Cardiac muscle cell (in vitro differentiated cells and primary cell): Measurements from ENCODE around the gene PCGF3. TPM values are rescaled to one million over a fixed set of nuclear protein-coding genes. Genes with fewer than 3 reads are reported as not detected.
A peak's percentile ranks its signal among the peaks of the same experiment; 100 is the strongest.

Experiments
- DNase-seq, 2 donors: peaks; one replicate each; pipeline versions ENCODE4 v3.0.0 to v3.0.0-alpha.2; 2010 to 2017; ENCODE audit warnings: low read depth in 1 of 2, low spot score in 1 of 2
- H3K27ac ChIP-seq: fragments of 200-600 bp; sonication (generic); 2 replicates; pipeline ENCODE4 v1.5.1; 2016
- H3K27me3 ChIP-seq: fragments of 200-600 bp; sonication (generic); 2 replicates; pipeline ENCODE4 v1.6.0; 2016; ENCODE audit warnings: control low read depth
- H3K36me3 ChIP-seq: fragments of 200-600 bp; sonication (generic); 2 replicates; pipeline ENCODE4 v1.5.1; 2016; ENCODE audit warnings: control low read depth
- H3K4me1 ChIP-seq: fragments of 200-600 bp; sonication (generic); 2 replicates; pipeline ENCODE4 v1.8.1; 2017; ENCODE audit warnings: low read depth, mild to moderate bottlenecking, mixed run types
- H3K4me3 ChIP-seq: fragments of 200-600 bp; sonication (generic); 2 replicates; pipeline ENCODE4 v1.5.1; 2016; ENCODE audit warnings: mild to moderate bottlenecking
- H3K9me3 ChIP-seq: fragments of 200-600 bp; sonication (generic); 2 replicates; pipeline ENCODE4 v1.5.1; 2017; ENCODE audit warnings: low read depth, mild to moderate bottlenecking, control low read depth
- CTCF ChIP-seq: IDR thresholded peaks from 2 replicates; pipeline ENCODE4 v1.5.1; 2012; ENCODE audit warnings: low read depth, mild to moderate bottlenecking, low read length
- polyA plus RNA-seq: library from polyadenylated mRNA; unstranded; fragments of >200 nt; fragmentation: Nextera tagmentation; extraction: Ambion mirVana; gene quantifications from 2 replicates; pipeline ENCODE4 v1.2.1, GENCODE V29; 2016
- total RNA-seq: library from RNA; depleted of rRNA; stranded (reverse); fragments of >200 nt; gene quantifications from 2 replicates; pipeline ENCODE4 v1.2.3, GENCODE V29; 2016

PCGF3 gene
- total and polyA plus RNA-seq, 2 experiments from 2014 or later = 32.8 to 118 TPM

GRCh38 chr4:764405-765169 lies 59.0 kb downstream of the PCGF3 start:
- DNase-seq = no peak
- Histone ChIP-seq H3K4me1 (peaks cover 4% of the 10 kb centered on the region), H3K27me3 (no peaks in the 10 kb centered on the region), H3K9me3 (no peaks in the 10 kb centered on the region), H3K27ac (peak overlapping the region; percentile 74), H3K36me3 (peaks cover 14% of the 10 kb centered on the region), H3K4me3 (no peak overlapping the region)
- TF ChIP-seq CTCF = no peak

- Histone ChIP-seq H3K36me3 (peaks cover 10% of the 10 kb centered on the region), H3K27ac (peak overlapping the region; percentile 64), H3K4me3 (no peak overlapping the region), H3K9me3 (no peaks in the 10 kb centered on the region), H3K27me3 (no peaks in the 10 kb centered on the region), H3K4me1 (no peaks in the 10 kb centered on the region)
- peak in 1 of 2 donors; percentile 33 for DNase-seq
- no peak for TF ChIP-seq CTCF
Measured at GRCh38 chr4:766152-766515, 60.5 kb downstream of the PCGF3 start.

GRCh38 chr4:766559-767283 lies 61.1 kb downstream of the PCGF3 start:
- Histone ChIP-seq H3K9me3 (no peaks in the 10 kb centered on the region), H3K27me3 (no peaks in the 10 kb centered on the region), H3K4me1 (no peaks in the 10 kb centered on the region), H3K27ac (peak overlapping the region; percentile 64), H3K4me3 (no peak overlapping the region), H3K36me3 (peaks cover 10% of the 10 kb centered on the region)
- DNase-seq = no peak
- TF ChIP-seq CTCF = no peak

- Histone ChIP-seq H3K27me3 (no peaks in the 10 kb centered on the region), H3K9me3 (no peaks in the 10 kb centered on the region), H3K4me3 (no peak overlapping the region), H3K36me3 (peaks cover 10% of the 10 kb centered on the region), H3K27ac (peak overlapping the region; percentile 64), H3K4me1 (no peaks in the 10 kb centered on the region)
- TF ChIP-seq CTCF = no peak
- DNase-seq = no peak
Measured at GRCh38 chr4:768076-768475, 62.4 kb downstream of the PCGF3 start.

GRCh38 chr4:768995-769394 lies 63.4 kb downstream of the PCGF3 start:
- H3K27me3 ChIP-seq = no peaks in the 10 kb centered on the region
- H3K36me3 ChIP-seq = peaks cover 10% of the 10 kb centered on the region
- TF ChIP-seq CTCF = no peak
- H3K27ac ChIP-seq = no peak overlapping the region
- H3K9me3 ChIP-seq = no peaks in the 10 kb centered on the region
- H3K4me3 ChIP-seq = no peak overlapping the region
- no peaks in the 10 kb centered on the region for H3K4me1 ChIP-seq
- no peak for DNase-seq
